ENCODE results near the gene PFAS. TPM values are rescaled to one million over a fixed set of nuclear protein-coding genes. Genes with fewer than 3 reads are reported as not detected.

Gene PFAS
- total RNA-seq, 1 experiment from 2014 or later = 228 TPM

- no peaks in the 10 kb centered on the region for H3K9me3 ChIP-seq (ENCODE audit: control insufficient read depth, low read depth, low read length)
- peaks cover 11% of the 10 kb centered on the region for H3K23me2 ChIP-seq (ENCODE audit: insufficient read length, low read depth, low read length, poor library complexity, severe bottlenecking)
- H3K79me1 ChIP-seq (ENCODE audit: insufficient read depth, low read depth, low read length, poor library complexity, severe bottlenecking) = no peaks in the 10 kb centered on the region
- no peak overlapping the region for H3K27ac ChIP-seq (ENCODE audit: insufficient read length, low read depth, low read length)
- no peak overlapping the region for H3T11ph ChIP-seq (ENCODE audit: low read length)
- H3K4me3 Mint-ChIP-seq = peak overlapping the region; percentile 93
- H3K56ac ChIP-seq (ENCODE audit: insufficient read length, low read depth, low read length) = no peak overlapping the region
- H3K4me1 ChIP-seq (ENCODE audit: insufficient read depth, low read length) = no peaks in the 10 kb centered on the region
- no peak overlapping the region for H2BK12ac ChIP-seq (ENCODE audit: insufficient read length, low read depth, low read length)
- no peak overlapping the region for H2BK15ac ChIP-seq (ENCODE audit: low read depth, low read length)
- peaks cover 35 to 37% of the 10 kb centered on the region in 2 experiments for H3K4me1 Mint-ChIP-seq
- no peaks in the 10 kb centered on the region; a peak in 1 of 5 replicates for H3K9me3 Mint-ChIP-seq
- no peak overlapping the region for H2BK5ac ChIP-seq (ENCODE audit: insufficient read length, low read length)
- no peak overlapping the region for H2AFZ ChIP-seq (ENCODE audit: low read length)
- H4K20me1 ChIP-seq (ENCODE audit: control insufficient read depth, insufficient read depth, insufficient read length) = no peaks in the 10 kb centered on the region
- no peak overlapping the region for H4K5ac ChIP-seq (ENCODE audit: insufficient read length, low read depth, low read length)
- DNase-seq = no peak
- H2AK5ac ChIP-seq (ENCODE audit: insufficient read length, low read length) = no peak overlapping the region
- TF ChIP-seq CTCF (conservative IDR thresholded peaks at IDR 0.05) = no peak
- H3K36me3 Mint-ChIP-seq (ENCODE audit: insufficient read depth in 1 of 3, low read depth in 3 of 3) = peaks cover 2 to 7% (median 5%) of the 10 kb centered on the region in 3 experiments; a peak in 4 of 7 replicates
- H2BK120ac ChIP-seq (ENCODE audit: low read depth, low read length, poor library complexity, severe bottlenecking) = no peak overlapping the region
- no peak overlapping the region for H3K4me2 ChIP-seq (ENCODE audit: insufficient read depth, insufficient read length, low read length)
- H2BK20ac ChIP-seq (ENCODE audit: low read depth, low read length, poor library complexity, severe bottlenecking) = no peak overlapping the region
- H3K23ac ChIP-seq (ENCODE audit: insufficient read length, low read depth, low read length) = no peak overlapping the region
- no peak overlapping the region for H3K9ac ChIP-seq (ENCODE audit: extremely low read depth, insufficient read length, low read length)
- H3K14ac ChIP-seq (ENCODE audit: insufficient read depth, low read length) = no peak overlapping the region
- no peak overlapping the region for H4K91ac ChIP-seq (ENCODE audit: insufficient read length, low read depth, low read length)
- peaks cover 3% of the 10 kb centered on the region for H3K27me3 Mint-ChIP-seq (ENCODE audit: low read depth)
- peak overlapping the region in 1 of 3 experiments; percentile 13; a peak in 1 of 7 replicates for H3K27ac Mint-ChIP-seq
- no peak overlapping the region for H4K8ac ChIP-seq (replicated peaks; ENCODE audit: insufficient read length, low read depth, low read length)
- WGBS (ENCODE audit: extremely low coverage, insufficient read length, low lambda C conversion rate) = no CpG with 5 or more reads among the region's 3 CpGs
- H3K4ac ChIP-seq (ENCODE audit: low read depth, low read length) = no peak overlapping the region
- no peaks in the 10 kb centered on the region for H3K79me2 ChIP-seq (ENCODE audit: insufficient read depth, low read length)
- no peak overlapping the region for H3K18ac ChIP-seq (ENCODE audit: insufficient read length, low read depth, low read length)
- H3K27me3 ChIP-seq (ENCODE audit: insufficient read depth, low read length) = no peaks in the 10 kb centered on the region
Measured at GRCh38 chr17:8290043-8290442, 41.0 kb downstream of the PFAS start.

Data from H9 (cell line).